ENCODE measurements around the gene NRL. TPM values are rescaled to one million over a fixed set of nuclear protein-coding genes. Genes with fewer than 3 reads are reported as not detected.

The NRL gene
- total and polyA plus RNA-seq, 9 of the 15 experiments (the other 6 are each of a cell fraction or from before 2014, with no cell fraction given) = 0.07 to 2.7 (median 1.4) TPM; not detected in 1

- TF ChIP-seq, protein P1, sequence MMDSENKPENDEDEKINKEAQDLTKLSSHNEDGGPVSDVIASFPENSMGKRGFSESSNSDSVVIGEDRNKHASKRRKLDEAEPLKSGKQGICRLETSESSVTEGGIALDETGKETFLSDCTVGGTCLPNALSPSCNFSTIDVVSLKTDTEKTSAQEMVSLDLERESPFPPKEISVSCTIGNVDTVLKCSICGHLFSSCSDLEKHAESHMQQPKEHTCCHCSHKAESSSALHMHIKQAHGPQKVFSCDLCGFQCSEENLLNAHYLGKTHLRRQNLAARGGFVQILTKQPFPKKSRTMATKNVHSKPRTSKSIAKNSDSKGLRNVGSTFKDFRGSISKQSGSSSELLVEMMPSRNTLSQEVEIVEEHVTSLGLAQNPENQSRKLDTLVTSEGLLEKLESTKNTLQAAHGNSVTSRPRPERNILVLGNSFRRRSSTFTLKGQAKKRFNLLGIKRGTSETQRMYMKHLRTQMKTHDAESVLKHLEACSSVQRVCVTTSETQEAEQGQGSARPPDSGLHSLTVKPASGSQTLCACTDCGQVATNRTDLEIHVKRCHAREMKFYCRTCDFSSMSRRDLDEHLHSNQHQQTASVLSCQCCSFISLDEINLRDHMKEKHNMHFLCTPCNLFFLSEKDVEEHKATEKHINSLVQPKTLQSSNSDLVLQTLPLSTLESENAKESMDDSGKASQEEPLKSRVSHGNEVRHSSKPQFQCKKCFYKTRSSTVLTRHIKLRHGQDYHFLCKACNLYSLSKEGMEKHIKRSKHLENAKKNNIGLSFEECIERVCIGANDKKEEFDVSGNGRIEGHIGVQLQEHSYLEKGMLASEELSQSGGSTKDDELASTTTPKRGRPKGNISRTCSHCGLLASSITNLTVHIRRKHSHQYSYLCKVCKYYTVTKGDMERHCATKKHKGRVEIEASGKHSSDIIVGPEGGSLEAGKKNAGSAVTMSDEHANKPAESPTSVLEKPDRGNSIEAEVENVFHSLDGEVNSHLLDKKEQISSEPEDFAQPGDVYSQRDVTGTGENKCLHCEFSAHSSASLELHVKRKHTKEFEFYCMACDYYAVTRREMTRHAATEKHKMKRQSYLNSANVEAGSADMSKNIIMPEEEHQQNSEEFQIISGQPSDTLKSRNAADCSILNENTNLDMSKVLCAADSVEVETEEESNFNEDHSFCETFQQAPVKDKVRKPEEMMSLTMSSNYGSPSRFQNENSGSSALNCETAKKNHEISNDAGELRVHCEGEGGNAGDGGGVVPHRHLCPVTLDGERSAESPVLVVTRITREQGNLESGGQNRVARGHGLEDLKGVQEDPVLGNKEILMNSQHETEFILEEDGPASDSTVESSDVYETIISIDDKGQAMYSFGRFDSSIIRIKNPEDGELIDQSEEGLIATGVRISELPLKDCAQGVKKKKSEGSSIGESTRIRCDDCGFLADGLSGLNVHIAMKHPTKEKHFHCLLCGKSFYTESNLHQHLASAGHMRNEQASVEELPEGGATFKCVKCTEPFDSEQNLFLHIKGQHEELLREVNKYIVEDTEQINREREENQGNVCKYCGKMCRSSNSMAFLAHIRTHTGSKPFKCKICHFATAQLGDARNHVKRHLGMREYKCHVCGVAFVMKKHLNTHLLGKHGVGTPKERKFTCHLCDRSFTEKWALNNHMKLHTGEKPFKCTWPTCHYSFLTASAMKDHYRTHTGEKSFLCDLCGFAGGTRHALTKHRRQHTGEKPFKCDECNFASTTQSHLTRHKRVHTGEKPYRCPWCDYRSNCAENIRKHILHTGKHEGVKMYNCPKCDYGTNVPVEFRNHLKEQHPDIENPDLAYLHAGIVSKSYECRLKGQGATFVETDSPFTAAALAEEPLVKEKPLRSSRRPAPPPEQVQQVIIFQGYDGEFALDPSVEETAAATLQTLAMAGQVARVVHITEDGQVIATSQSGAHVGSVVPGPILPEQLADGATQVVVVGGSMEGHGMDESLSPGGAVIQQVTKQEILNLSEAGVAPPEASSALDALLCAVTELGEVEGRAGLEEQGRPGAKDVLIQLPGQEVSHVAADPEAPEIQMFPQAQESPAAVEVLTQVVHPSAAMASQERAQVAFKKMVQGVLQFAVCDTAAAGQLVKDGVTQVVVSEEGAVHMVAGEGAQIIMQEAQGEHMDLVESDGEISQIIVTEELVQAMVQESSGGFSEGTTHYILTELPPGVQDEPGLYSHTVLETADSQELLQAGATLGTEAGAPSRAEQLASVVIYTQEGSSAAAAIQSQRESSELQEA (IDR thresholded peaks at IDR 0.05; ENCODE audit: low read depth) = no peak
- TF ChIP-seq, protein P2, sequence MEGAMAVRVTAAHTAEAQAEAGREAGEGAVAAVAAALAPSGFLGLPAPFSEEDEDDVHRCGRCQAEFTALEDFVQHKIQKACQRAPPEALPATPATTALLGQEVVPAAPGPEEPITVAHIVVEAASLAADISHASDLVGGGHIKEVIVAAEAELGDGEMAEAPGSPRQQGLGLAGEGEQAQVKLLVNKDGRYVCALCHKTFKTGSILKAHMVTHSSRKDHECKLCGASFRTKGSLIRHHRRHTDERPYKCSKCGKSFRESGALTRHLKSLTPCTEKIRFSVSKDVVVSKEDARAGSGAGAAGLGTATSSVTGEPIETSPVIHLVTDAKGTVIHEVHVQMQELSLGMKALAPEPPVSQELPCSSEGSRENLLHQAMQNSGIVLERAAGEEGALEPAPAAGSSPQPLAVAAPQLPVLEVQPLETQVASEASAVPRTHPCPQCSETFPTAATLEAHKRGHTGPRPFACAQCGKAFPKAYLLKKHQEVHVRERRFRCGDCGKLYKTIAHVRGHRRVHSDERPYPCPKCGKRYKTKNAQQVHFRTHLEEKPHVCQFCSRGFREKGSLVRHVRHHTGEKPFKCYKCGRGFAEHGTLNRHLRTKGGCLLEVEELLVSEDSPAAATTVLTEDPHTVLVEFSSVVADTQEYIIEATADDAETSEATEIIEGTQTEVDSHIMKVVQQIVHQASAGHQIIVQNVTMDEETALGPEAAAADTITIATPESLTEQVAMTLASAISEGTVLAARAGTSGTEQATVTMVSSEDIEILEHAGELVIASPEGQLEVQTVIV (CRISPR knock-in tag; IDR thresholded peaks at IDR 0.05; ENCODE audit: borderline replicate concordance) = no peak
- TF ChIP-seq MYBL2 (IDR thresholded peaks at IDR 0.05; ENCODE audit: low read depth) (no peak), MYBL2 (CRISPR knock-in tag; IDR thresholded peaks at IDR 0.05; ENCODE audit: borderline replicate concordance) (no peak)
Observed at GRCh38 chr14:24089890-24090289, 24.9 kb downstream of the NRL start (continued).
